ENCODE measurements around the gene KDF1.
A peak's percentile ranks its signal among the peaks of the same experiment; 100 is the strongest.
"Not testable (repeated sequence)": the region's sequence is repeated elsewhere in the genome, so short reads cannot be mapped to it uniquely, and the experiment has no call there.

KDF1 gene

GRCh38 chr1:26994020-26994786 lies 33.9 kb upstream of the KDF1 start:
- peak; percentile 49 for DNase-seq (ENCODE audit: low spot score)

GRCh38 chr1:26993237-26994019 lies 33.2 kb upstream of the KDF1 start, which contains the start of gene TRNP1:
TRNP1 (plus strand) TSS chr1:26993692; CDS start chr1:26993787, 95 bp downstream.
- DNase-seq (ENCODE audit: low spot score), result peak; percentile 95

DNA sequence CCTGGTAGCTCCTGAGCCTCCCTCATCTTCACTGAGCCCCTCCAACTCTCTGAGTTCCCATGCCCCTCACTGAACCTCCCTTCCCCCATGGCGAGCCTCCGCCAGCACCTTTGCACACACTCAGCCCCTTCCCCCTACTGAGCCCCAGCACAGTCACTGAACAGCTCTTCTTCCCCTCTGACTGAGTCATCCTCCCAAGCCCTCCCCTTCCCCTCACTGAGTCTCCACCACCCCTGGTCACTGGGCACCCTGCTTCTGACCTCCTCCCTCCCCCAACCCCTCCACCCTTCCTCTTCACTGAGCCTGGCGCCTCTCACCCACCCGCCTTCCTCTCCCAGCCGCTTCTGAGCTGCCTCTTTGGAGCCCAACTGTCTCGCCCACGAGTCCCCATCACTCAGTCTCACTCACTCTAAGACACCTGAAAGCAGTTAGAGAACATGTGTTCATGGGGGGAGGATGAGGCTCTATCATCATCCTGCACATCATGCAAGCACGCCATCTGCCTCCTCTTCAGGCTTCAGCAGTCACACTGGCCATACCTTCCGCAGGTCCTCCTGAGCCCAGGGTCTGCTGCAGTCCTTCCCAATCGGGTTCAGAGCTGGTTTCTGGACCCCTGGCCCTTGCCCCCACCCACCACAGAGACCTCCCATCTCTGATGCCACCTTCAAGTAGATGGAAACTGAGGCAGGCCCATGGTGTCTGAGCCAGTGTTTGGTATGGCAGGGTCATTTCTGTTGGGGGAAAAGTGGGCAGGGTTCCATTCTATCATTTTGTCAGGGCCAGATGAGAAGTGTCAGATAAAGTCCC lies 31.2 kb upstream of the KDF1 start:
- no peak for DNase-seq (ENCODE audit: low spot score)

DNA sequence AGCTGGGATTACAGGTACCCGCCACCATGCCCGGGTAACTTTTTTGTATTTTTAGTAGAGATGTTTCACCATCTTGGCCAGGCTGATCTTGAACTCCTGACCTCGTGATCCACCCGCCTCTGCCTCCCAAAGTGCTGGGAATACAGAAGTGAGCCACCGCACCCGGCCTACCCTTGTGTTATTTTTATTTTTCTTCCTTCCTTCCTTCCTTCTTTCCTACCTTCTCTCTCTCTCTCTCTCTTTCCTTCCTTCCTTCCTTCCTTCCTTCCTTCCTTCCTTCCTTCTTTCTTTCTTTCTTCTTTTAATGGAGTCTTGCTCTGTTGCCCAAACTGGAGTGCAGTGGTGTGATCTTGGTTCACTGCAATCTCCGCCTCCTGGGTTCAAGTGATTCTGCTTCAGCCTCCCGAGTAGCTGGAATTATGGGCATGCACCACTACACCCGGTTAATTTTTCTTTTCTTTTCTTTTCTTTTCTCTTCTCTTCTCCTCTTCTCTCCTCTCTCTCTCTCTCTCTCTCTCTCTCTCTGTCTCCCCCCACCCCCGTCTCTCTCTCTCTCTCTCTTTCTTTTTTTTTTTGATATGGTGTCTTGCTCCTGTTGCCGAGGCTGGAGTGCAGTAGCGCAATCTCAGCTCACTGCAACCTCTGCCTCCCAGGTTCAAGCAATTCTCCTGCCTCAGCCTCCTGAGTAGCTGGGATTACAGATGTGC lies 29.3 kb upstream of the KDF1 start:
- DNase-seq (ENCODE audit: low spot score), result not testable (repeated sequence)

- DNase-seq (ENCODE audit: low spot score), result no peak
These were observed 26.4 kb upstream of the KDF1 start for GRCh38 chr1:26986658-26987057.

- DNase-seq (ENCODE audit: low spot score), result no peak
These were observed 24.0 kb upstream of the KDF1 start for GRCh38 chr1:26984291-26984690.

DNA sequence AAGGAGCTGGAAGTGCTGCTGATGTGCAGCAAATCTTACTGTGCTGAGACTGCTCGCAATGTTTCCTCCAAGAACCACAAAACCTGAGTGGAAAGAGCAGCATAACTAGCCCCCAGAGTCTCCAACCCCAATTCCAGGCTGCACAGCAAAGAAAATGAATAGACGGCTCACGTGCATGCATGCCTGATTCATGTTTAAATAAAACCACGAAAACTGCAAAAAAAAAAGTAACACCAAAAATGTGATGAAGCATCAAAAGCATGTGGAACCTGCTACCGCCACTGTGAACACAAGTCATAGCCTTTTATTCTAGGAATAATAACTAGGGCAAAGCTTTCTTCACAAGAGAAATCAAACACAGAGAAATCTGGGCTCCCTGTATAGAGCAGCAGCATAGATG lies 23.6 kb upstream of the KDF1 start:
- no peak for DNase-seq (ENCODE audit: low spot score)

DNA sequence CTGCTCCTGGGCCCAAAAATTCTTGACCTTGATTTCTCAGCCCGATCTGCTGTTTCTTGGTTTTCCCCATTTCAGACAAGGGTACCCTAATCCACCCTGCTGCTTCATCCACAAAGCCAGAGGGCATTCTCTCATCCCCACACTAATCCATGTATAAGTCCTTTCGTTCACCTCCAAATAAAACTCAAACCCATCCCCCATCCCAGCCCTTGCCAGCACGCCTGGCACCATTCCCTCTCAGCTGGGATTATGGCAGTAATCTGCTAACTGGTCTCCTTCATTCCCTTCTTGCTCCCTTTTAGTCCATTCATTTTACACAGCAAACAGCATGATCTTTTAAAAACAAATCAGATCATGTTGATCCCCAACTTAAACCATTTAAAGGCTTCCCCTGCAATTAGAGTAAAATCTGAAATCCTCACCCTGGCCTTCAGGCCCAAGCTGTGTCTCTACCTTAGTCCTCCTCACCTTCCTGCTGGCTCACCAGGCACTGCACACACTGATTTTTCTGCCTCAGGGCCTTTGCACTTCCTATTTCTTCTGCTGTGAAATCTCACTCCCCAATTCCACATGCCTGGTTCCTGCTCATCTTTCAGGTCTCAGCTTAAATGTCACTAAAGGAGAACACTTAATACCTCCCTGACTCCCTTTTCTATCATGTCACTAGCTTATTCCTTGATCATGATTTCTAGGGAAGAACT lies 21.0 kb upstream of the KDF1 start:
- DNase-seq (ENCODE audit: low spot score), result no peak

DNA sequence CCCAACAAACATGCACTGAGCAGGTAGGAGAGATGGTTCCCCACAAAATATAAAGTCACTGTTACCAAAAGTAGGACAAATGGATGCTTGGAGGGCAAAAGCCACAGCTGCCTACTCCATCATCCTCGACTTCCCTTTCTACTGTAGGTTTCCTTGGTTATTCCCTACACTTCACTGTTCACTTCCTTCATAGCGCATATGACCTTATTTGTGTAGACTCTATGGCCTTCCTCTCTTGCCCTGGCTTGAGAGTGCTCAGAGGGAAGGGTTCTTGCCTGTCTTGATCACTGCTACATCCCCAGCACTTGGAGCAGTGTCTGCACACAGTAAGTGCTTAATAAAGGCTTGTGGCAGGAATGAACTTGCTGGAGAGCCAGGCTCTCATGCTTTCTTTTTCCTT lies 18.6 kb upstream of the KDF1 start:
- DNase-seq (ENCODE audit: low spot score), result no peak

DNA sequence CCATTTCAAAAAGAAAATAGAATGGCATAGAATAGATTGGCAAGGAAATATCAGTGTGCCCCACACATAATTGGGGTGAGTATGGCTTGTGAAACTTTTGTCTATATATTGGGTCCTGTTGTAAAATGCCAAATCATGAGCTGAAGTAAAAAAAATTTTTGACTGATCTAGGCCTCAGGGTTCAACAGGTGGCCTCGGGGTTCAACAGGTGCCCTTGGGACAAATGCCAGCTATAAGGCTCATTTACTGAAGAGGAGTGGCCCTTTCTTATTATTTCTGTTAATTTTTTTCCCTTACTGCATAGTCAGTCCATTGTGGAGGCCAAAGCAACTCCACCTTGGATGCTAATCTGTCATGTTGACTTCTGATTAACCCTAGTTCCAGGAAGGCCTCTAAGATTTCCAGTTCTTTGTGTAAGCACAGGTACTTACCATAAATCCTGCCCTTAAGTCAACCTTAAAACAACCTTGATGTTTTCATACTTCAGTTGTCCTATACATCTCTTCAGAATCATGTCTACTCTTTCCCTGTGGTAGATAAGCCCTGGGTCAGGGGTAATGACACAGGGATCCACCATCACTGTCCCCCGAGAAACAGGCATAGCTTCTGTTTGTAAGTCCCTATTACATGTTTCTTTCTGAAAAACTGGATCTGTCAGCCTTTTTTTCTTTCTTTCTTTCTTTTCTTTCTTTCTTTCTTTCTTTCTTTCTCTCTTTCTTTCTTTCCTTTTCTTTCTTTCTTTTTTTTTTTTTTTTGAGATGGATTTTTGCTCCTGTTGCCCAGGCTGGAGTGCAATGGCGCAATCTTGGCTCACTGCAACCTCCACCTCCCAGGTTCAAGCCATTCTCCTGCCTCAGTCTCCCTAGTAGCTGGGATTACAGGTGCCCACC lies 16.6 kb upstream of the KDF1 start:
- DNase-seq (ENCODE audit: low spot score), result no peak

GRCh38 chr1:26972821-26973220 lies 12.6 kb upstream of the KDF1 start:
- DNase-seq (ENCODE audit: low spot score), result no peak

GRCh38 chr1:26972390-26972789 lies 12.1 kb upstream of the KDF1 start:
- no peak for DNase-seq (ENCODE audit: low spot score)

- no peak for DNase-seq (ENCODE audit: low spot score)
These were observed 11.3 kb upstream of the KDF1 start for GRCh38 chr1:26971590-26971989.

DNA sequence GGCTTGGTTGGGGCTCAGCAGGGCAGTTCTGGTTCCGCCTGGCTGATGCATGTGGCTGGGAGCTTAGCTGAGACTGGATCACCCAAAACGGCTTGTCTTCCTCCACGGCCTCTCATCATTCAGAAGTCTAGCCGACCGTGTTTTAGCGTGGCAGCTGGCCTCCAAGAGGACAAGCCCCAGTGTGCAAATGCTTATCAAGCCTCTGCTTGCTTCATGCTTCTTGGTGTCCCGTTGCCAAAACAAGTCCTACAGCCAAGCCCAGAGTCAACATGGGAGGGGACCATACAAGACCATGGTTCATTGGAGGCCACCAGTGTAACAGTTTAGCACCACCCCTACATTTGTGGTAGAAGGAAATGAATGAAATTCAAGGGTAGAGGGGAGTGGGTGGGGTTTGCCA lies 10.5 kb upstream of the KDF1 start:
- DNase-seq (ENCODE audit: low spot score), result no peak

- DNase-seq (ENCODE audit: low spot score), result no peak
These were observed 5.4 kb upstream of the KDF1 start for GRCh38 chr1:26965628-26966027.

DNA sequence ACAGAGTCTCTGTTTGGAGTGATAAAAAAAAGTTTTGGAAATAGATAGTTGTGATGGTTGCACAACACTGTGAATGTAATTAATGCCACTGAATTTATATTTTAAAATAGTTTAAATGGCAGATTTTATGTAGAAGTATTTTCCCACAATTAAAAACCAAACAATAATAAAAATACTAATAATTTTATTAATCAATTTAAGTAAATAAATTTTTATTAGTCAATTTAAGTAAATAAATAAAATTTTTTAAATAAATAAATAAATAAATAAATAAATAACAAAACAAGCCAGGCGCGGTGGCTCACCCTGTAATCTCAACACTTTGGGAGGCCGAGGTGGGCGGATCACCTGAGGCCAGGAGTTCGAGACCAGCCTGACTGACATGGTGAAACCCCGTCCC lies 4.9 kb upstream of the KDF1 start:
- no peak for DNase-seq (ENCODE audit: low spot score)

DNA sequence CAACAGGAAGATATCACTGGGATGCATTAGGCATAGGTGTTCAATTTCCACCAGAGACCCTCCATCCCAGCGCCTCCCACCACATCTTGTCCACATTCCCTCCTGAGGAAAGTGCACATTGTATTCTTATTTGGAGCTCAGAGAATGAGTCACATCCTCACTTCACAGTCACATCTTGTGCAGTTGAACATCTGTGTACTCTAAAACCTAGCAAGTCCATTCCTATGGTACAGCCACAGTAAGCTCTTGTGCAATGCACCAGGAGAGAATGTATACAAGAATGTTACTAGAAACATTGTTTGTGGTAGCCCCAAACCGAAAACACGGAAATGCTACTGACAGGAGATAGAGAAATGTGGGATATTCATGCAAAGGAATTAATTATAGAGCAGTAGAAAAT lies 1.6 kb upstream of the KDF1 start:
- no peak for DNase-seq (ENCODE audit: low spot score)

GRCh38 chr1:26960625-26960966 lies 328 bp upstream of the KDF1 start:
- DNase-seq (ENCODE audit: low spot score), result no peak

DNA sequence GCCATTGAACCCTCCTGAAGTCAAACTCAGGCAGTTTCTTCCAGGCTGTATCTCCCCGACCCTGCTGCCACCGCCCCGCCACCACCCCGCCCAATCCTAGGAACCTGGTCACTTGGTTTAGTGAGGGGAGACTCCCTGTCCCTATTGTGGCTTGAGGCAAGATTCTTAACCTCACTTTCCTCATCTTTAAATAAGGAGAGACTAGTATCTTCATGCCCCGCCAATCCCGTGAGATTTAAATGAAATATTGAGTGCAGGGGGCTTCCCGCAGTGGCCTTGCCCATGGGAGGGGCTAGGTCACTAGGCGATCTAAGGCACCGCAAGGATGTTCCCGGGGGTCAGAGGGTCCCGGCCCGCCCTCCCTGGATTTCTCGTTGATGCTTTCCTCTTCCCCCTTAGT lies 998 bp downstream of the KDF1 start:
- DNase-seq (ENCODE audit: low spot score), result no peak

DNA sequence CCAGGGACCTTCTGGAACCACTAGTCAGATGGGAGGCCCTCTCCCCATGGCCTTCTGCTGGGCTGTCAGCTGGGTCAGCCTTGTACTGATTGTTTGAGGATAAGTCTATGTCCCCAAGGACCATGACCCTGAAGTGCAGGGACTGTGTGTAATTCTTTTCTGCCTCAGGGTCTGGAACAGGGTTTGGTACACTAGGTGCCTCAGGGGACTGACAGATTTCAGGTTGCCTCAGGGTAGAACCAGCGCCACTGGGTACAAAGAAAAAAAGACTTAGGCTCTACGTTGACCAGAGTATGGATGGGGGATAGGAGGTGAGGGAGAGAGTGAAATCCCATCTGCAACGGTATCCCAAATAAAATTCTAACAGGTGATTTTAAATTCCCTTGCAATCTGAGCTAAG lies 3.0 kb downstream of the KDF1 start:
- no peak for DNase-seq (ENCODE audit: low spot score)
